ENCODE data around the gene TADA2B.
A peak's percentile ranks its signal among the peaks of the same experiment; 100 is the strongest.
"Not testable (repeated sequence)": the region's sequence is repeated elsewhere in the genome, so short reads cannot be mapped to it uniquely, and the experiment has no call there.

The TADA2B gene

DNA sequence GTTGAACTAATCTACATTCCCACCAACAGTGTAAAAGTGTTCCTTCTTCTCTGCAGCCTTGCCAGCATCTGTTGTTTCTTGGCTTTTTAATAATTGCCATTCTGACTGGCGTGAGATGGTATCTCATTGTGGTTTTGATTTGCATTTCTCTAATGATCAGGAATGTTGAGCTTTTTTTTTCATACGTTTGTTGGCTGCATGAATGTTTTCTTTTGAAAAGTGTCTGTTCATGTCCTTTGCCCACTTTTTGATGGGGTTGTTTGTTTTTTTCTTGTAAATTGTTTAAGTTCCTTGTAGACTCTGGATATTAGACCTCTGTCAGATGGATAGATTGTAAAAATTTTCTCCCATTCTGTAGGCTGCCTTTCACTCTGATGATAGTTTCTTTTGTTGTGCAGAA, 36.7 kb downstream of the TADA2B start:
- DNase-seq (ENCODE audit: low read depth, low spot score): not testable (repeated sequence)

DNA sequence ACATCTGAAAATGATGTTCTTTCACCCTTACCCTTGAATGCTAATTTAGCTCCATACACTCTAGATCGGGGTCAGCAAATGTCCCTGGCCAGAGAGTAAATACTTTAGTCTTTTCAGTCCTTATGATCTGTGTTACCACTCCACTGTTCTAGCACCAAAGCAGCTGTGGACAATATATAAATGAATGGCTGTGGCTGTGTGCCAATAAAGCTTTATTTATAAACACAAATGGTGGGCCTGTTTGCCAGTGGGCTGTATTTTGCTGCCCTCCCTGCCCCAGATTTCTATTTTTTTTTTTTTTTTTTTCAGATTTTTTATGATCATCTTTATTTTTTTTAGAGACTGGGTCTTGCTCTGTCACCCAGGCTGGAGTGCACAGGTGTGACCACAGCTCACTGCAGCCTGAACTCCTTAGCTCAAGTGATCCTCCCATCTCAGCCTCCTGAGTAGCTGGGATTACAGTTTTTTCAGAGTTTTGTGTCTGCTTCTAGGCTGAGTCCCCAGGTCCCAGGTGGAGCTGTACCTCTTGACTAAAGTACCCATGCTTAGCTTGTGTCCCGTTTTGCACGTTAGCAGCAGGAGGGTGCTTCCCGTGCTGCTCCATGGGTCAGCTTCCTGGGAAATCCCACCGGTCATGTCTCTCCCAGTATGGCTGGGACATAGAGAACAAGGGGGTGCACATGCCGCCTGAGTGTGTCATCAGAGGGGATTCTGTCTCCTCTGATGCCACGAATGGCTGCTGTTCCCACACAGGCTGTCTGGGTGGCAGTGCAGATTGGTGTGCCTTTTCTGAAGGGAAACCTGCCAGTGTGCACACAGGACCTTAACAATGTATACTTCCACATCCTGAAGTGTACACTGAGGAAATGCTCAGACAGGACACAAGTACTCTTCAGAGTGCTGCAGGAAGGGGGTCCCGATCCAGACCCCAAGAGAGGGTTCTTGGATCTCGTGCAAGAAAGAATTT, 40.7 kb downstream of the TADA2B start:
- DNase-seq (ENCODE audit: low read depth, low spot score): no peak

DNA sequence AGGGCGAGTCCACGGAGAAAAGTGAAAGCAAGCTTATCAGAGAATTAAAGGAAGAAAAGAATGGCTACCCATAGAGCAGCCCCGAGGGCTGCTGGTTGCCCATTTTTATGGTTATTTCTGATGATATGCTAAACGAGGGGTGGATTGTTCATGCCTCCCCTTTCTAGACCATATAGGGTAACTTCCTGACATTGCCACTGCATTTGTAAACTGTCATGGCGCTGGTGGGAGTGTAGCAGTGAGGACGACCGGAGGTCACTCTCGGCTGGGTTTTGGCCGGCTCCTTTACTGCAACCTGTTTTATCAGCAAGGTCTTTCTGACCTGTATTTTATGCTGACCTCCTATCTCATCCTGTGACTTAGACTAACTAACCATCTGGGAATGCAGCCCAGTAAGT, 41.4 kb downstream of the TADA2B start:
- DNase-seq (ENCODE audit: low read depth, low spot score): not testable (repeated sequence)

DNA sequence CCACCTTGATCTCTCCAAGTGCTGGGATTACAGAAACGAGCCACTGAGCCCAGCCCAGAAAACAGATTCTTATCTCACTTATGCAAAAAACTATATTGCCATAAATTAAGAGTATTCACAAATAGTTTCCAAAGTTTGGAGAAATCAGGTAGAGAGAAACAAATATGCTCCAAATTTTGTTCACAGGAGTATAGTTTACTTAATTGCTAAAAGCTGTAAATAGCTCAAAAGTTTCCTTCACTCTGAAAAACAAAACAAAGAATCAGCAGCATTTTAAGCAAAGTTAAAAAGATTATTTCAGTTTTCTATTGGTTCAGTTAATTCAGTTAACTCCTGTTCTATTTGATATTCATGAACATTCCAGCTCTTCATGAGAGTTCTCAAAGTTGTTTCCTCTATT, 43.2 kb downstream of the TADA2B start:
- no peak for DNase-seq (ENCODE audit: low read depth, low spot score)

DNA sequence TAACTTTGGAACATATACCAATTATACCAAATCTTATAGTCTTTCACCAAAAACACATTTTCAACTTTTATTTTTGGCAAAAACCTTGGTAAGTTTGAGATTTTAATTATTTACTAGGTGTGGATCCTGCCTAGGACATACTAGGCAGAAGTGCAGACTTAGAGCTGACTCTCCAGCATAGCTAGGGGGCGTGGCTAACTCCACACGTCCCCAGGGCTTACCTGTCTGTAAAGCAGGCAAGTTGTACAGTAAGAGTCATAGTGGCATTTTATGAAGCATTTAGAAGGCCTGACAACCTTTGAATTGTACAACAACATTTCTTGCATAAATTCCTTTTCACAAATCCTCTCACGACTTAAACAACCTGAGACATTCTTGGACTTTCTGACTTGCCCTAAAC, 43.9 kb downstream of the TADA2B start:
- DNase-seq (ENCODE audit: low read depth, low spot score): no peak

DNA sequence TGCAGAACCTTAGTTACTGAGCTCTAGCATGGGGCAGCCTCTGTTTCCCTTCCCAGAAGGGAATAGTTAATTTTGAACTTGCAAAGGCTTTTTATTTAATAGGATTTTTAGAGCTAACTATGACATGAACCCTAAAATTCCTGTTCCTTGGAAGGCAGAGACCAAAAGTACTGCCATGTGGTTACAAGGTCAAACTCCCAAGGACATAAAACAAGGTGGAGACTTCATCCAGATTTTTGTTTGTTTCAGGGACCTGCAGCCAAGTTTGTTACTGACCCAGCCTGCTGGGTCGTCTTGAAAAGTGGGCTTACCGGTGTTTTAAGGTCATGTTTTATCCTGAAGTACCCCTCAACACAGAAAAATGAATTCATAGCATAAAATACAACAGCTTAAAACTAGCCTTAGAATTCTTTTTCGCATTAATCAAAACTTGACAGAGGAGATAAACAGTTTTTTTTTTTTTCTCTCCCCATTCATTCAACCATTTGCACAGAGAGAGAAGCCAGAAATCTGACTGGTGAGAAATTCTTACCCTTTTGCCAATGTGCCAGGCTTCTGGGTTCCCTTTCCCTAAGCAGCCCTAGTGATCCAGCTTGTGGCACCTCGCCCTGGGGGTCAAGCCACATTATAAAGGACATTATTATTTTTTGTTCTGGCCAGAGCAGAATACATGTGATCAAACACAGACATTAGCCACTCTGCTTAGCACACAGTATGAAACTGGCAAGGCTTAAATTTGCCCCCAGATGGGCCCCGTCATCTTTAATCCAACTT, 46.2 kb downstream of the TADA2B start:
- DNase-seq (ENCODE audit: low read depth, low spot score): no peak

DNA sequence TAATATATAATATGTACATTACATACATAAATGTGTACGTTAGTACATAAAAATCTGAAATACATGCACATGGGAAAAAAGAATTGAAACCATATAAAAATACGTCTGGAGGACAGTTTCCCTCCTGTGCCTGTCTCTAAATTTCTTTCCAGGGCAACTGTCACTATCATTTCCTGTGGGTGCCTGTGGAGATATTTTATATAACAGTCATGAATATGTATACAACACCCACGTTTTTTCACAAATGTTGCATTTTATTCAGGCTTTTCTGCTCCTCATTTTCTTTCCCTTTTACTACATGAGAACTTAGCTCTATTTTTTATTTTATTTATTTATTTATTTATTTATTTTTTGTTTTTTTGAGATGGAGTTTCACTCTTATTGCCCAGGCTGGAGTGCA, 48.9 kb downstream of the TADA2B start:
- DNase-seq (ENCODE audit: low read depth, low spot score): no peak

DNA sequence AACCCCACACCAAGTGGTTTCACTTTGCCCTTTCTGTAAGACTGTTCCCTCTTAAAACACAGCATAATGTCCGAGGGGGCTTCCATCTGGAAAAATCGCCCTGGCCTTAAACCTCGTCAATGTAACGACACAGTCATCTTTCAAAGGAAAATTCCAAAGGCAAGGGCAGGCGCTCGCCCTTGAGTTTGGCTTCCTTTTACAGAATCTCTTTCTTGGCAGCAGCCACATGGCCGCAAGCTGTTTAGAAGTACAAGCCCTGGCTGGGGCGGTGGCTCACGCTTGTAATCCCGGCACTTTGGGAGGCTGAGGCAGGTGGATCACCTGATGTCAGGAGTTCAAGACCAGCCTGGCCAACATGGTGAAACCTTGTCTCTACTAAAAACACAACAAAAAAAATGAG, 51.7 kb downstream of the TADA2B start:
- no peak for DNase-seq (ENCODE audit: low read depth, low spot score)

DNA sequence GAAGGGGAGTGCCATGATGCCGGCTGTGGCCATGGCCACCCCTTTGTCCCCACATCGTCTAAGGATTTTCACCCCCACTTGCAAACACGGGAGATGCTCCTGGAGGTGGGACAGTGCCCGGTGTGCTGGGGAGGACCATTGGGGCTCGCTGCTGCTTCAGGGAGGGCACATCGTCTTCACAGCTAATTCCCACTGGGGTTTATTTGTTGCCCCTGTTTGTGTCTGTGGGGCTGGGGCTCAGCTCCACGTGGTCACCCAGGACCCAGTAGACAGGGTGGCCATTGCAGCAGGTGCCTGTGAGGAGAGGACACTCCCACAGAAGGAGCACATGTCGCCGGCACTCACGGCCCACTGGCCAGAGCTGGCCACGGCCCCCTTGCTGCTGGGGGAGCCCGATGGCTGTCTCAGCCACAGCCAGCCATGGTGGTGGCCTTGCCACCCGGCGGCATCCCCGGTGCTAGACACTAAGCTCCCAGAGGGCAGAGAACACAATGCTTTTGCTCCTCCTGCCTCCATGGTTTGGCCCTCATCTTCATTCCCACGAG, 52.5 kb downstream of the TADA2B start:
- DNase-seq (ENCODE audit: low read depth, low spot score): no peak

DNA sequence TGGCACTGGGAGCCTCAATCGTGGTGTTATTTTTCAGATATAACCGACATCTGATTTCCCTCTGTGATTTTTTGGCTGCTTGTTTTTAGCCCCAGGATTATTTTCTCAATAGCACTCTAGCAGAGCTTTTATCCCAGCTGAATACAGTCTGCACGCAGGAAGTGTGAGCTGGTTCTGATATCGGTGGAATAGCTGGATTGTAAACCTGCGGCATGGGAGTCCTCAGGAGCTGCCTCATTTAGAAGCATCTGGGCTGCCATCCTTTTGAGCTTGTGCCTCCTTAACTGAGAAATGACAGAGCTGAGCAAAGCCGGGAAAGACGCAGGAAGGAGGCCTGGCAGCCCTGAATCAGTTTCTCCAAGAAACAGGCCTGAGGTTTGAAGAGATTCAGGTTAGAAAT, 53.1 kb downstream of the TADA2B start:
- no peak for DNase-seq (ENCODE audit: low read depth, low spot score)

DNA sequence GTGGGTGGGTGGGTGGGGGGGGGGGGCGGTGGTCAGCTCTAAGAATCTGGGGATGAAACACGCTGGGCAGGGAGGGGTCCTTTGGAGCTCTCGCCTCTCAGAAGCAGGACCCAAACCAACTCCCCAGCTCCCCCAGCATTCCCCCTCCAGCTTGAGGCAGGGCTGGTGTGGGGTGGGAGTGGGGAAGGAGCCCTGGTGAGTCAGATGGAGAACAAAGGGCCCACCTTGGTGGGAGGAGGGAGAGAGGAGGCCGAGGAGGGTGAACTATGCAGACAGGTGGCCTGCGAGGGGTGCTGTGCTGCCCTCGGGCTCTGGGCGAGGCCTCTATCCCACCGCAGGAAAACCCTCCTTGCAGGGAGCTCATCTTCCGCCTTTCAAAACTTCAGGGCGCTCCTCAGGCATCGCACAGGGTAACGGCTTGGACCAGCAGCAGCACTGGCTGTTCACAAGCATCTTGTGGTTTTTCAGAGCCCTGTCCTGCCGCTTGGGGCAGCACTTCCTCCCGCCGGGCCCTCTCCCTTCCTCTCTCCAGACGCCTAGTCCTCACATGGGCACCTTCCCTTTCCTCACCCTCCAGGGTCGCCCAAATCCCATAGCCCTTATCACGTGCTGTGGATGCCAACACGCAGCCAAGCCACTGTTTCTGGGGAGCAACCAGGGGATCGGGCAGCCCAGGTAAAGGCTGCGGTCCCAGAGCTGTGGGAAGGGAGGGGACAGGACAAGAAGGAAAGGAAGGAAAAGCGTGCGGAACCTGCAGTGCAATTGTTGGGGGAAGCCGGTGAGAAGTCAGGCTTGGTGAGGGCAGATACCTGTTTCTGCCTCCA, 58.7 kb downstream of the TADA2B start:
- DNase-seq (ENCODE audit: low read depth, low spot score): peak; percentile 32

DNA sequence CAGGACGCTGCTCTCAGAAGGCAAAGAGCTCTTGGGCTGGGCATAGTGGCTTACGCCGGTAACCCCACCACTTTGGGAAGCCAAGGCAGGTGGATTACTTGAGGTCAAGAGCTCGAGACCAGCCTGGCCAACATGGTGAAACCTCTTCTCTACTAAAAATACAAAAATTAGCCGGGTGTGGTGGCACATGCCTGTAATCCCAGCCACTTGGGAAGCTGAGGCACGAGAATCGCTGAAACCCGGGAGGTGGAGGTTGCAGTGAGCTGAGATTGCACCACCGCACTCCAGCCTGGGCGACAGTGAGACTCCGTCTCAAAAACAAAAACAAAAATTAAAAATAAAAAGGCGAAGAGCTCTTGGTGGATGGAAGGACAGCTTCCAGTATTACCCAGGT, 59.3 kb downstream of the TADA2B start:
- DNase-seq (ENCODE audit: low read depth, low spot score): not testable (repeated sequence)

DNA sequence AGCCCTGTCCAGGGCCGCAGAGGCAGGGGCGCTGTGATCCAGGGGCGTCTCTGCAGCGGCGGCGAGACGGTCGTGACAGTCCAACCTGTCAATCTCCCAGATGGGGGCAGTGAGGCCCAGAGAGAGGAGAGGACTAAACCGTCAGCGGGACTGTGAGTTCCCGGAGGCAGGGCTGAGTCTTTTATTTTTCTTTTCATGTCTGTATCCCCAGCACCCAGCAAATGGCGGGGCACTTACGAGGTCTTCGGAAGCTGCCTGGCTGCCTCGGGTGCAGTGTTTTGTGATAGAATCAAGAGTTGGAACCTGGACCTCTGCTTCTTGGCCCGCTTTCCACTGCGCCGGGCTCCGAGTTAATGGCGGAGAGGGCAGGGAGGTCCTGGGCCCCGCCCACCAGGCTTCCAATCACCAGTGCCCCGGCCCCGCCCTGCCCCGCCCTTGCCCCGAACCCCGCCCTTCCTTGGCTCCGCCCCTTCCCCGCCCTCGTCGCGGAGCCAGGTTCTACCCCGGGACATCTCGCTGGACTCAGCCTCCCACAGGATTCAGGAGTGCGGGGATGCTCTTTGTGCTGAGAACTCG, 59.9 kb downstream of the TADA2B start:
- peak; percentile 33 for DNase-seq (ENCODE audit: low read depth, low spot score)

DNA sequence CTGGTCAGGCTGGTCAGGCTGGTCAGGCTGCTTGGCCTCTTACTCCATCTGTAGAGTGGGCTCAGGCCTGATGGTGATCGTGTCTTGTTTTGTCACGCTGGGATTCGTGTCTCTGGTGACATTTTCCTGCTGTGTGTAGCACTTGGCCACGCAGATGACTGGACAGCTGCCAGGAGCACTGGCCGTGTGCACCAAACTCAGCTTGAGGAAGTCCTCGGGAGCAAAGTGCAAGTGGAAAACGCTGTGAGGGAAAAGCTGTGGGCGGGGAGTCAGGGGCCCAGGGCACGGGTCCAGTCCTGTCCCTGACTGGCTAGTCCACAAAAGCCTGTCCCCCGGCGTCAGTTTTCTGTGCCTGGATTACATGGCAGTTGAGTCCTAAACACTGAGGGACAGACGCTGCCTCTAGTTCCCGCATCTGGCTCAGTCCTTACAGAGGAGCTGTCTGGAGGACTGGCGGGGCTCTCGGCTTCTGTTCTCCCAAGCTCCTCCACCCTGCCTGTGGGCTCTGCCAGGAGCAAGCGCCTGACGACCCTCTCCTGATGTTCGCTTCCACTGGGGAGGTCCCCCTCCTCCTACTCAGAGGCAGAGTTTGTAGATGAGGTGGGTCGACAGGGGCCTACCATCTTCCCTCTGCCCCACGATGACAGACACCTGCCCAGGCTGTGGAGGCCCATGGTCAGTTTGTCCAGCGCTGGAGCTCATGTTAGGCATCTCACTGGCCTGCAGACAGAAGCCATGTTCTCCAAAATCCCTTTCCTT, 60.6 kb downstream of the TADA2B start:
- peak; percentile 31 for DNase-seq (ENCODE audit: low read depth, low spot score)

DNA sequence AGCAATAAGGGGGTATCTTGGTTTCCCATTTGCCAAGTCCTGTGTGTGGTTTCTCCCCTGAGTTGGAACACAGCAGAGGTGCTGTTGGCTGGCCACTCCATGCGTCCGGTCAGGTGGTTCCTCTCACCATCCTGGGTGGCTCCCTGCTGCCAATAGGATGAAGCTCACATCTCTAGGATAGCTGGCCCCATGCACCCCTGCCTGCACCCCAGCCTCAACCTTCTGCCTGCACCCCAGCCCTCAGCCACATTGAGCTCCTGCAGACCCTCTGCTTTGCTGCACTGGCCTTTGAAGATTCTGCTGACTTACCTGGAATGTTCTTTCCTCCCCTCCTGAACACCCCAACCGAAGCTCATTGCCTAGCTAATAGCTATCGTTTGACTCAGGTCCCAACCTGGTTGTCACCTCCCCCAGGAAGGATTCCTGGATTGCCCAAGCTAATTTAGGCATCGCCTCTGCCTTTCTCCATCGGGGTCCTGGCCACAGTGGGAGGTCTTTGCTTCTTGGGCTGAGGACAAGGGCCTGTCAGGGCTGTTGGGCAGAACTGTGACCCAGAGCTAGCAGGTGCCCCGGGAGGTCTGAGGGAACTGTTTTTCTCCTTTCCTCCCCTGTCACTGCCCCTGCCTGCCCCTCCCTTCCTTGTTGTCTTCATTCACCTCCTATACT, 61.3 kb downstream of the TADA2B start:
- DNase-seq (ENCODE audit: low read depth, low spot score): no peak

DNA sequence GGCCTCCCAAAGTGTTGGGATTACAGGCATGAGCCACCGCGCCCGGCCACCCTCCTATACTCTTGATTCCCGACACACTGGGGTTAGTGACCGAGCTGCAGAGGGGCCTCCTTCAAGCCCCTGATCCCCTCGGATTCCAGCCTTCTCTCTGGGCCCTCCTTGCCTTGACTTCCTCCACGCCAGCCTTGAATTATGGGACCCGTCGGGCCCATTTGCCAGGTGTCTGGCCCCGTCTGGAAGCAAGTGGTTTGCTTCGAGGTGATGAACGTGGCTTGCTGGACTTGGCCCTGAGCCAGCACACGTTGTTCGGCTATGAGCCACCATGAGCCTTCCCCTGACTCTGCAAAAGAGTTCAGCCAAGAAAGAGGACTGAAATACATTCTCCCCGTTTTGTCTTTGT, 62.1 kb downstream of the TADA2B start:
- DNase-seq (ENCODE audit: low read depth, low spot score): no peak

DNA sequence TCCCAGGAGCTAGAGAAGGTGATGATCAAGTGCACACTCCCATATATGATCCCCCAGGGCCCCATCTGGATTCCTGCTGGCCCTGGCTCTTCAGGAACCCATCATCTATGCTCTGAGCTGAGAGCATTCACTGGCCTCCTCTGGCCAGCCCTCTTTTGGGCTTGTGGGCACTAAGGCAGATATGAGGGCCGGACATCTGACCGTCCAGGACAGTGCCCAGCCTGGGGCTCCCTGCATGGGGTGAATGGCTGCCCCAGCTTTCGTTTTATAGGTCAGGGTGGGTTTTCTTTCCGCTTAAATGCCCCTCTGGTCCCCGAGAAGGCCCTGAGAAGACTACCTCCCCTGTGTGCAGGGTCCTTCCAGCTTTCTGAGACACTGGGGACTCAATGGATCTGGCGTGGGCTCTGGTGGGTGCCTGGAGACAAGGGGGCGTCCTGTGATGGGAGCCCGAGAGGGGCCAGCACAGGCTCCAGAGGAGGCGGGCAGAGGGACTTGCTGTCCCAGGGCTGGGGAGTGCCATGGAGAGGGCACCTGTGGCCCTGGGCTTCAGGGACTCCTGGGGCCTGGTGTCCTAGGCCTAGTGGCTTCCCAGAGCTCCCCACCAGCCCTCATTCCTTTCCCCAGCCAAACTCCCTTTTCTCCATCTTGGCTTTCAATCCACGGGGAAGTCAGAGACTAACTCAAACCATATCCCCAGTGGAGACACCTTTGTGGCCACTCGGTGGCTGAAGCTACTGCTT, 64.2 kb downstream of the TADA2B start:
- no peak for DNase-seq (ENCODE audit: low read depth, low spot score)

All from smooth muscle cell of the brain vasculature (primary cell).